Panc1 (cell line): Measurements from ENCODE around the gene MEIS2. TPM values are rescaled to one million over a fixed set of nuclear protein-coding genes. Genes with fewer than 3 reads are reported as not detected.

Experiments
- ATAC-seq: fragments of 200-7000 bp; cut with Tn5 transposase; 2 replicates; pipeline ENCODE4 v1.9.1; 2020; ENCODE audit warnings: mild to moderate bottlenecking, moderate library complexity
- BruUV-seq: library from RNA; stranded (reverse); fragments of 400-500 nt; replicated peaks from 2 replicates; lab custom pipeline; 2021; lab: Mats Ljungman, UMichigan
- CTCF ChIA-PET: fragments of 300-600 bp; sonication (Branson Sonifier 250); formaldehyde crosslinking; loops from one replicate; lab custom pipeline; 2022; ENCODE audit warnings: antibody characterized with exemption; lab: Charles Lee
- POLR2A ChIA-PET: fragments of 300-600 bp; sonication (Branson Sonifier 250); formaldehyde crosslinking; loops from one replicate; lab custom pipeline; 2022; ENCODE audit warnings: antibody characterized with exemption; lab: Charles Lee
- DNase-seq: peaks from one replicate; pipeline ENCODE4 v3.0.0-alpha.2; 2010; ENCODE audit warnings: low read depth, low spot score
- H3K27ac ChIP-seq: 2 replicates; pipeline ENCODE4 v1.5.1; 2011; ENCODE audit warnings: mild to moderate bottlenecking, low read length, inconsistent platforms
- H3K27me3 ChIP-seq: fragments of 200-500 bp; sonication (Bioruptor generic); 2 replicates; pipeline ENCODE4 v1.6.0; 2014; ENCODE audit warnings: low read length, inconsistent platforms; ENCODE audit not compliant: control insufficient read depth, insufficient read depth
- H3K36me3 ChIP-seq: fragments of 200-500 bp; sonication (Bioruptor generic); 2 replicates; pipeline ENCODE4 v1.5.1; 2014; ENCODE audit warnings: inconsistent platforms, mild to moderate bottlenecking, low read length, moderate library complexity; ENCODE audit not compliant: control insufficient read depth, insufficient read depth
- H3K4me1 ChIP-seq: 2 replicates; pipeline ENCODE4 v1.5.1; 2011; ENCODE audit warnings: inconsistent platforms, mild to moderate bottlenecking, low read length, moderate library complexity; ENCODE audit not compliant: control insufficient read depth, insufficient read depth
- H3K4me3 ChIP-seq, 2 experiments: 2 replicates each; pipeline ENCODE4 v1.5.1; 2011 to 2012; ENCODE audit warnings: low read depth in 2 of 2, low read length in 2 of 2, mild to moderate bottlenecking in 2 of 2, inconsistent platforms in 1 of 2, moderate library complexity in 1 of 2
- H3K9me3 ChIP-seq: fragments of 200-500 bp; sonication (Bioruptor generic); 2 replicates; pipeline ENCODE4 v1.5.1; 2014; ENCODE audit warnings: low read depth, mild to moderate bottlenecking, inconsistent platforms, low read length, moderate library complexity; ENCODE audit not compliant: control insufficient read depth, insufficient read depth
- CTCF ChIP-seq: fragments of 450-650 bp; IDR thresholded peaks from 2 replicates; pipeline ENCODE4 v1.5.1; 2017; ENCODE audit warnings: mild to moderate bottlenecking
- POLR2AphosphoS5 ChIP-seq: IDR thresholded peaks from 2 replicates; pipeline ENCODE4 v1.6.1; 2012; ENCODE audit warnings: mild to moderate bottlenecking, low read depth, low read length, moderate library complexity
- REST ChIP-seq, 2 experiments: IDR thresholded peaks; 2 replicates each; pipeline ENCODE4 v1.6.1; 2011 to 2012; ENCODE audit warnings: low read depth in 2 of 2, control low read depth in 1 of 2, low read length in 1 of 2, mild to moderate bottlenecking in 1 of 2, moderate library complexity in 1 of 2; ENCODE audit not compliant: insufficient read depth in 1 of 2
- SIN3A ChIP-seq: IDR thresholded peaks from 2 replicates; pipeline ENCODE4 v1.6.1; 2012; ENCODE audit warnings: low read depth, mild to moderate bottlenecking, low read length, moderate library complexity, borderline replicate concordance; ENCODE audit not compliant: insufficient read depth
- TCF7L2 ChIP-seq: IDR thresholded peaks from 2 replicates; pipeline ENCODE4 v1.6.1; 2011; ENCODE audit warnings: mild to moderate bottlenecking, low read depth, low read length, inconsistent platforms
- in situ Hi-C: cut with HindIII; loops from 2 replicates; pipeline ENCODE4 v1.10.0; 2016; ENCODE audit warnings: low sequenced_read_pairs, low pct_unique_long_range_greater_than_20kb
- intact Hi-C: fragments of 100-400 bp; cut with micrococcal nuclease; formaldehyde crosslinking; loops from one replicate; pipeline ENCODE4 v1.10.0; 2022; ENCODE audit not compliant: unreplicated experiment
- total RNA-seq: library from RNA; stranded (reverse); gene quantifications from one replicate; pipeline ENCODE4 v1.2.1, GENCODE V29; 2021; ENCODE audit not compliant: unreplicated experiment

Gene MEIS2
- total RNA-seq, 1 experiment from 2014 or later, result 9.3 TPM

GRCh38 chr15:36898536-36899126 lies 201.7 kb downstream of the MEIS2 start:
- DNase-seq (no peak), ATAC-seq (no peak)
- intact Hi-C loops, result no loop called here
- TF ChIP-seq CTCF, result no peak
- TF ChIP-seq SIN3A, result no peak
- no peak for TF ChIP-seq TCF7L2
- no peak for TF ChIP-seq POLR2AphosphoS5
- no peak for TF ChIP-seq REST (IDR thresholded peaks at IDR 0.05; ENCODE audit: insufficient read depth in 1 of 2, low read depth in 2 of 2, low read length in 1 of 2)
- in situ Hi-C loops, result no loop called here
- no TSS peak for BruUV-seq
- Histone ChIP-seq H3K36me3 (no peaks in the 10 kb centered on the region), H3K9me3 (no peaks in the 10 kb centered on the region), H3K4me3 (no peak overlapping the region), H3K4me1 (peaks cover 26% of the 10 kb centered on the region), H3K27ac (peak overlapping the region; percentile 35; the same call in 1 of the 2 replicates), H3K27me3 (no peaks in the 10 kb centered on the region)
- ChIA-PET CTCF (no interaction called here), POLR2A (interaction anchor here (0.6 kb wide), 1 partner anchor 1355 kb away, joined by 7 read pairs; no protein-coding TSS in a partner anchor)

GRCh38 chr15:36897834-36898233 lies 202.5 kb downstream of the MEIS2 start:
- no peaks in the 10 kb centered on the region for H3K36me3 ChIP-seq
- intact Hi-C loops, result no loop called here
- in situ Hi-C loops, result no loop called here
- BruUV-seq, result no TSS peak
- H3K27ac ChIP-seq, result peak overlapping the region; percentile 68
- DNase-seq, result no peak
- H3K4me1 ChIP-seq, result peaks cover 25% of the 10 kb centered on the region
- no peak overlapping the region for H3K4me3 ChIP-seq
- no peak for TF ChIP-seq TCF7L2
- TF ChIP-seq CTCF, result no peak
- no peak for TF ChIP-seq REST (IDR thresholded peaks at IDR 0.05; ENCODE audit: insufficient read depth in 1 of 2, low read depth in 2 of 2, low read length in 1 of 2)
- TF ChIP-seq SIN3A, result no peak
- TF ChIP-seq POLR2AphosphoS5, result no peak
- ATAC-seq, result no peak
- POLR2A ChIA-PET, result interaction anchor here (0.5 kb wide), 1 partner anchor 548 kb away, joined by 3 read pairs; no protein-coding TSS in a partner anchor
- CTCF ChIA-PET, result no interaction called here
- H3K27me3 ChIP-seq, result no peaks in the 10 kb centered on the region
- no peaks in the 10 kb centered on the region for H3K9me3 ChIP-seq
